HG03571 (cell line): ENCODE data around the gene PLIN4.

ENCODE experiments used
- ATAC-seq: cut with Tn5 transposase; IDR thresholded peaks from one replicate; pipeline ENCODE4 v1.9.1; 2021; ENCODE audit not compliant: unreplicated experiment

Gene PLIN4

DNA sequence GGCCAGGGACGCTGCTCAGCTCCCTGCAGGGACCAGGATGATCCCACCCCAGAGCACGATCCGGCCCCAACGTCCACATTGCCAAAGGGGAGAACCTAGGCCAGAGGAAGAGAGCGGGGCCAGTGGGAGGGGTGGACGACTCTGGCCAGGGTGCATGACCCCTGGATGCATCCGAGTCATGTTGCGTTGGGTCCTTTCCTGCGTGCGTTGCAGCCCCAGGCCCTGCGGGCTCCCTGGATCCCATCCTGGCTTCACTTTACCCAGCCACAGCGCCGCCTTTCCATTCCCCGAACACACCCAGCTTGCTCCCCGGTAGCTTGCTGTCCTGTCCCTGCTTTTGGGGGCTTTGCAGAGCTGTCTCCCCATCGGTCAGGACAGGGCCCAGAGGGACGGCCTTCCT is 10.5 kb downstream of the PLIN4 start:
- ATAC-seq: no peak

DNA sequence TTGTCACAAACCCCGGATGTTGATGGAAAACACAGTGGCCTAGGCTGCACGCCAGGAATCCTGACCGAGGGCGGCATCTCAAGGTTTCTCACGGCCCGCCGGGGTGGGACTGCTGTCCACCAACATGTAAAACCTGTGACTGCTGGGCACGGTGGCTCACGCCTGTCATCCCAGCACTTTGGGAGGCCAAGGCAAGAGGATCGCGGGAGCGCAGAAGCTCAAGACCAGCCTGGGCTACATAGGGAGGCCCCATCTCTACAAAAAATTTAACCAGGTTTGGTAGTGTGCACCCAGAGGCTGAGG is 11.2 kb downstream of the PLIN4 start:
- no peak for ATAC-seq

GRCh38 chr19:4506449-4507149 is 11.7 kb downstream of the PLIN4 start:
- no peak for ATAC-seq

- ATAC-seq: no peak
These were observed 12.5 kb downstream of the PLIN4 start for GRCh38 chr19:4505570-4506448.

GRCh38 chr19:4504891-4505569 is 13.3 kb downstream of the PLIN4 start:
- no peak for ATAC-seq

DNA sequence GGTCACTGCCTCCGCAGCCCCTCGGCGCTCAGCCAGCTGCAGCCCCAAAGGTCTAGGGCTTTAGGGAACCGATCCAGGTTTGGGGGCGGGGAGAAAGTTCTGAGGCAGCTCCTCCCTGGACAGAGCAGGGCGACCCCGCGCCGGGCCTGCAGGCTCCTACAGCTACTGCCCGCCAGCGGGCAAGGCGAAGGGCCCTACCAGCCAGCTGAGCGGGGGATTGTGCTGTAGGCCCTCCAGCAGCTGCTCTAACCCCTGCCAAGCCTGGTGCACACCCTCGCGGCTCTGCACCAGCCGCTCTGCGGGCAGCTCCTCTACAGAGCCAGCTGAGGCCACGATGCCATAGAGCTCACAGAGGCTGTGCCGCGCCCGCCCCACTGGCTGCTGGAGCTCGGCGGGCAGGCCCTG is 14.0 kb downstream of the PLIN4 start:
- no peak for ATAC-seq

- ATAC-seq: no peak
These were observed 14.5 kb downstream of the PLIN4 start for GRCh38 chr19:4503825-4504170.

- no peak for ATAC-seq
These were observed 15.0 kb downstream of the PLIN4 start for GRCh38 chr19:4503132-4503824.

GRCh38 chr19:4502282-4503131 is 15.8 kb downstream of the PLIN4 start:
- ATAC-seq: no peak

GRCh38 chr19:4501691-4502090 is 16.6 kb downstream of the PLIN4 start:
- ATAC-seq: no peak

GRCh38 chr19:4500841-4501591 is 17.3 kb downstream of the PLIN4 start:
- ATAC-seq: no peak

DNA sequence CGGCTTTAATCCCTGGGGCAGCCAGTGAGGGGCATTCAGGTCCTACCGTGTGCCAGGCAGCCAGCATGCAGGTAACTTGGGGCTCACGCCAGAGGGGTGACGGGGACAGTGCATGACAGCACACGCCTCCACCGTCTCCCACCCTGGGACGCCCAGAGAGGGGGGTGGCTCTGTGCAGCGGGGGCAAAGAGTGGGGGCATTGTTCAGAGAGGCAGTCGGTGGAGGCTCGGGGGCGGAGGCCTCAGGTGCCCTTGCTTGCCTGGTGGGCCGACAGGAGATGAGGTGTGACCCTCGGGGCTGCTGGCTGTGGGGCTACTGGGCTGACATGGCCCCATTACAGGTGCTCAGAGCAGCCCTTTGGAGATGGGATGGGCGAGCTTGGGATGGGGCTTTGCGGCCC is 18.4 kb downstream of the PLIN4 start:
- ATAC-seq: no peak

DNA sequence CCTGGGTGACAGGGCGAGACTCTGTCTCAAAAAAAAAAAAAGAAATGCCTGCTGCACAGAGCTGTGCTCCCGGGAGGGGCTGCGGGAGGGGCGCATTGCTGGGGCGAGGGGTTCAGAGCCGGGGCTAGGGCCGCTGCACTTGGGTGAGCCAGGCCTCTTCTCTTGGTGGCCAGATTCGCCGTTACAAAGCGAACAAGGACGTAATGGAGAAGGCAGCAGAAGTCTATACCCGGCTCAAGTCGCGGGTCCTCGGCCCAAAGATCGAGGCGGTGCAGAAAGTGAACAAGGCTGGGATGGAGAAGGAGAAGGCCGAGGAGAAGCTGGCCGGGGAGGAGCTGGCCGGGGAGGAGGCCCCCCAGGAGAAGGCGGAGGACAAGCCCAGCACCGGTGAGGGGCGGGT is 19.0 kb downstream of the PLIN4 start:
- ATAC-seq: no peak

- no peak for ATAC-seq
These were observed 19.6 kb downstream of the PLIN4 start for GRCh38 chr19:4498694-4499093.

DNA sequence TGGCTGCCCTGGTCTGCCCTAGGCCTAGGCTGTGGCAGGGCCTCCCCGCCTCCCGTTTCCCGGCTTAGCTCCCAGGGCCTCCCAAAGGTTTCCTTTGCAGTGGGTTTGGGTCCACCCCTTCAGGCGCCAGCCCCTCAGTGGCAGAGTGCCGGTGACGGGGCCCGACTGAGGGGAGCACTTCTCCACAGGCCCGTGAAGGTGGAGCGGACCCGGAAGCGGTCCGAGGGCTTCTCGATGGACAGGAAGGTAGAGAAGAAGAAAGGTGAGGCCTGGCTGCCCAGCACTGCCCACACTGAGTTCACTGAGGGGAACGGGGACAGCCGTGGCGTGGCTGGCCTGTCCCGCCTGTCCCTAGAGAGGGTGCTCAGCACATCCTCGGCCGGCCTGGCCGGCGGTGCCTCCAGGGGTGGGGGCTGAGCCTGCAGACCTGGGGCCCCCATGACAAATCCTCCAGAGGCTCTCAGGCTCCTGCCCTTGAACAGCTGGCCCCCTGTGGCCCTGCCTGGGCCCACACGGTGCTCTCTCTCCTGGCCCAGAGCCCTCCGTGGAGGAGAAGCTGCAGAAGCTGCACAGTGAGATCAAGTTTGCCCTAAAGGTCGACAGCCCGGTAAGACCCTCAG is 20.4 kb downstream of the PLIN4 start:
- no peak for ATAC-seq

DNA sequence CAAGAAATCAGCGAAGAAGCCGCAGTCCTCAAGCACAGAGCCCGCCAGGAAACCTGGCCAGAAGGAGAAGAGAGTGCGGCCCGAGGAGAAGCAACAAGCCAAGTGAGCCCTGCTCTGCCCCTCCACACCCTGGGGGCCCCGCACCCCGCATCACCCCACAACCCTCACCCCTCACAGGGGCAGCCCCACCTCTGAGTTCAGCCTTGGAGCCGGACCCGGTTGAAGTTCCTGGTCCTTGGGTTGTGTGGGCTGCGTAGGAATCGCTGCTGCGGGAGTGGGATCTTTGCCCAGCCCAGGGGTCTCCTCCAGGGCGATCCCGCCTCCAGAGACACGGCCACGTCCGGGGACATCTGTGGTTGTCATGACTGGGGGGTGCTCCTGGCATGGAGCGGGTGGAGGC is 22.0 kb downstream of the PLIN4 start:
- no peak for ATAC-seq

DNA sequence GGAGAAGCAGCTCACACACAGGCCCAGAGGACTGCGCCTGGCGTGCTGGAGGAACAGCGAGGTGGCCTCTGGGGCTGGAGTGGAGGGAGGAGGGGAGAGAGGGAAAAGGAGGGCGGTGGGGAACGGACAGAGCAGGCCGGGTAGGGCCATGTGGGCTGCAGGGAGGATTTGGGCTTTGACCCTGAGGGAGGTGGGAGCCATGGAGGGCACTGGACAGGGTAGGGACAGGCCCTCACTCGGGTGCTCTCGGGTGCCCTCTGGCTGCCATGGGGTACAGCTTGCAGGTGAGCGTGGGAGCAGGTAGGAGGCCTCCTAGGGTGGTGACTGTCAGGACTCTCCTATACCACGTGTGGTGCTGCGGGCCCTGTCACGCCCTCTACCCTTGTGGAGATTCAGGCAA is 22.8 kb downstream of the PLIN4 start:
- no peak for ATAC-seq

- ATAC-seq: no peak
These were observed 23.6 kb downstream of the PLIN4 start for GRCh38 chr19:4494691-4495064.

GRCh38 chr19:4493929-4494690 is 24.2 kb downstream of the PLIN4 start:
- ATAC-seq: no peak
